Pancreas (tissue), 10 donors: ENCODE results near the gene KLF12. TPM values are rescaled to one million over a fixed set of nuclear protein-coding genes. Genes with fewer than 3 reads are reported as not detected.

Source experiments
- ATAC-seq, 4 donors: fragments of 200-7000 bp; cut with Tn5 transposase; one replicate each; pipeline versions ENCODE4 v1.8.0 to v1.9.1; 2020; ENCODE audit warnings: mild to moderate bottlenecking in 4 of 4, moderate library complexity in 4 of 4
- DNase-seq, 6 donors: peaks; one replicate each; pipeline ENCODE4 v3.0.0-alpha.2; 2020
- FAIRE-seq: peaks from 2 replicates; lab custom pipeline; 2012; peaks lifted over from hg19 to GRCh38; lab: Jason Lieb, UNC
- H3K27ac ChIP-seq, 4 donors: fragments of 200-600 bp; sonication (generic); 1 replicate in 3 of 4; 2 replicates in 1 of 4; pipeline versions ENCODE4 v1.5.0 to v1.8.0; 2020
- H3K27me3 ChIP-seq, 4 donors: fragments of 200-600 bp; one replicate each; pipeline ENCODE4 v1.8.0; 2021
- H3K36me3 ChIP-seq, 3 donors: fragments of 200-600 bp; sonication (generic) in 1 of 3; one replicate each; pipeline versions ENCODE4 v1.5.0 to v1.8.0; 2020 to 2021
- H3K4me1 ChIP-seq, 3 donors: fragments of 200-600 bp; one replicate each; pipeline ENCODE4 v1.8.0; 2021
- H3K4me3 ChIP-seq, 4 donors: fragments of 200-600 bp; sonication (generic) in 2 of 4; one replicate each; pipeline versions ENCODE4 v1.5.0 to v1.8.0; 2020 to 2021
- H3K9me3 ChIP-seq, 4 donors: fragments of 200-600 bp; one replicate each; pipeline ENCODE4 v1.8.0; 2021
- WGBS, 2 donors: extraction: QIAGEN DNeasy Blood & Tissue Kit; methylation state at CpG; one replicate each; pipeline ENCODE4 v1.1.7; 2013; 5-methylcytosine and 5-hydroxymethylcytosine counted together
- intact Hi-C, 3 donors: fragments of 100-400 bp; cut with DNase I; formaldehyde crosslinking; loops; one replicate each; pipeline versions ENCODE4 v1.11.1 to v1.14.2; 2022
- polyA plus RNA-seq, 2 donors: library from polyadenylated mRNA; stranded (reverse); fragments of 200-250 nt; gene quantifications; one replicate each; pipeline ENCODE4 v1.2.3, GENCODE V29; 2013
- total RNA-seq, 6 donors: library from RNA; stranded (reverse); fragmentation: NEBNext Ultra II Directional in 4 of 6; extraction: Animal tissue kit (Norgen Biotek cat#: 25700) in 4 of 6; gene quantifications; one replicate each; pipeline versions ENCODE4 v1.2.1 to v1.2.4, GENCODE V29; 2021 to 2023
- TF ChIP-seq, protein P1 (sequence below), 4 donors: fragments of 200-600 bp; sonication (generic) in 3 of 4; IDR thresholded peaks; one replicate each; pipeline versions ENCODE4 v1.5.0 to v1.8.0; 2021; ENCODE audit warnings: antibody characterized with exemption in 4 of 4
- donor health status: healthy with polysubstance abuse.
- donor health status: DM: no; HTN: no; CAD: no; lungs with moderate emphysema.
- donor health status: DM: no; HTN: no; CAD: no.
- donor health status: control.
- donor health status: control.
- donor health status: Bipolar disorder and iron deficiency.
- donor health status: DM: yes; HTN: yes; CAD: no.
- donor health status: DM: no; HTN: no; CAD: no.
- donor health status: DM: no; HTN: no; CAD: no.
- donor health status: DM: yes; HTN: yes; CAD: no.

KLF12 gene
- total and polyA plus RNA-seq, 8 donors = 0.46 to 5.2 (median 1.4) TPM

- H3K27ac ChIP-seq = peak overlapping the region in 3 of 4 donors; percentile 12 to 82 (median 82)
- FAIRE-seq (no peak), DNase-seq (peak in 2 of 6 donors; percentile 66), ATAC-seq (no peak)
- intact Hi-C loops = no loop called here
- H3K36me3 ChIP-seq = no peaks in the 10 kb centered on the region
- 2% methylated on average over 34 of the region's 34 CpGs for WGBS, 2 donors
- H3K4me1 ChIP-seq = peaks cover 0 to 7% (median 0%) of the 10 kb centered on the region in 3 donors
- no peaks in the 10 kb centered on the region for H3K27me3 ChIP-seq
- TF ChIP-seq, protein P1, sequence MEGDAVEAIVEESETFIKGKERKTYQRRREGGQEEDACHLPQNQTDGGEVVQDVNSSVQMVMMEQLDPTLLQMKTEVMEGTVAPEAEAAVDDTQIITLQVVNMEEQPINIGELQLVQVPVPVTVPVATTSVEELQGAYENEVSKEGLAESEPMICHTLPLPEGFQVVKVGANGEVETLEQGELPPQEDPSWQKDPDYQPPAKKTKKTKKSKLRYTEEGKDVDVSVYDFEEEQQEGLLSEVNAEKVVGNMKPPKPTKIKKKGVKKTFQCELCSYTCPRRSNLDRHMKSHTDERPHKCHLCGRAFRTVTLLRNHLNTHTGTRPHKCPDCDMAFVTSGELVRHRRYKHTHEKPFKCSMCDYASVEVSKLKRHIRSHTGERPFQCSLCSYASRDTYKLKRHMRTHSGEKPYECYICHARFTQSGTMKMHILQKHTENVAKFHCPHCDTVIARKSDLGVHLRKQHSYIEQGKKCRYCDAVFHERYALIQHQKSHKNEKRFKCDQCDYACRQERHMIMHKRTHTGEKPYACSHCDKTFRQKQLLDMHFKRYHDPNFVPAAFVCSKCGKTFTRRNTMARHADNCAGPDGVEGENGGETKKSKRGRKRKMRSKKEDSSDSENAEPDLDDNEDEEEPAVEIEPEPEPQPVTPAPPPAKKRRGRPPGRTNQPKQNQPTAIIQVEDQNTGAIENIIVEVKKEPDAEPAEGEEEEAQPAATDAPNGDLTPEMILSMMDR (IDR thresholded peaks at IDR 0.05) = no peak
- H3K9me3 ChIP-seq = no peaks in the 10 kb centered on the region
- H3K4me3 ChIP-seq = peak overlapping the region; percentile 7 to 93 (median 76)
Observed at GRCh38 chr13:74132776-74133656, 1.2 kb downstream of the KLF12 start.

- TF ChIP-seq, protein P1 (IDR thresholded peaks at IDR 0.05) = no peak
- FAIRE-seq (no peak), ATAC-seq (no peak), DNase-seq (no peak)
- Histone ChIP-seq H3K27ac (peak overlapping the region in 2 of 4 donors; percentile 82), H3K27me3 (no peaks in the 10 kb centered on the region), H3K4me3 (peak overlapping the region; percentile 7 to 93 (median 76)), H3K4me1 (peaks cover 0 to 7% (median 0%) of the 10 kb centered on the region in 3 donors), H3K36me3 (no peaks in the 10 kb centered on the region), H3K9me3 (no peaks in the 10 kb centered on the region)
- WGBS, 2 donors = 12 to 14% methylated on average over 17 of the region's 17 CpGs
- intact Hi-C loops = no loop called here
Observed at GRCh38 chr13:74132152-74132775, 1.9 kb downstream of the KLF12 start.

DNA sequence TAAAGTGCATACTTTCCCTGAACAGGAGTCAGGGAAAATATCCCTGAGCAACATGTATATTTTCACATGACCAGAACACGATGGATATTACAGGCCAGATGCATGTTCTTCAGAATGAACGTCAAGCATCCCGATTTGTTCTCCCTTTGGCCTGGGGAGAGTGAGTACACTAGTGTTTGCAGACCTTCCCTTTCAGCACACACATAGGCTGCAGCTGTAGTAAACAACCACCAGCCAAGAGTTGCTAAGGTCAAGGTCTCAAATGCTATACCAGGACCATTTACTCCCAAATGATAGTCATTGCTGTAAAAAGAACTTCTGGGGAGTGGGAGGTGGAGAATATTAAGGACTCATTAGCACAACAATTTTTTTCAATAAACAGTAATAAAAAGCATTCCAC is 3.0 kb downstream of the KLF12 start:
- no peak for DNase-seq

GRCh38 chr13:74129500-74130191 is 4.6 kb downstream of the KLF12 start:
- Histone ChIP-seq H3K27me3 (no peaks in the 10 kb centered on the region), H3K4me3 (no peak overlapping the region), H3K4me1 (peaks cover 0 to 7% (median 0%) of the 10 kb centered on the region in 3 donors), H3K27ac (no peak overlapping the region), H3K36me3 (no peaks in the 10 kb centered on the region), H3K9me3 (no peaks in the 10 kb centered on the region)
- intact Hi-C loops = no loop called here
- no peak for DNase-seq
- no peak for ATAC-seq
- FAIRE-seq = no peak
- TF ChIP-seq, protein P1 (IDR thresholded peaks at IDR 0.05) = no peak
- 85 to 93% methylated on average over 5 of the region's 5 CpGs for WGBS, 2 donors

More for the DNA sequence above, 3.0 kb downstream of the KLF12 start:
- Histone ChIP-seq H3K4me3 (no peak overlapping the region), H3K36me3 (no peaks in the 10 kb centered on the region), H3K27ac (no peak overlapping the region), H3K27me3 (no peaks in the 10 kb centered on the region), H3K9me3 (no peaks in the 10 kb centered on the region), H3K4me1 (peaks cover 0 to 7% (median 0%) of the 10 kb centered on the region in 3 donors)
- FAIRE-seq (no peak), ATAC-seq (no peak)
- intact Hi-C loops = no loop called here
- TF ChIP-seq, protein P1 (IDR thresholded peaks at IDR 0.05) = no peak
- 21 to 23% methylated on average over 3 of the region's 3 CpGs for WGBS, 2 donors
